IPS-15b (cell line): Measurements from ENCODE around the gene NFE2L2.
"Not testable (repeated sequence)": the region's sequence is repeated elsewhere in the genome, so short reads cannot be mapped to it uniquely, and the experiment has no call there.

Experiments used
- H3K27me3 ChIP-seq: one replicate; pipeline ENCODE4 v1.6.1; 2013; ENCODE audit warnings: low read length; ENCODE audit not compliant: control insufficient read depth, insufficient read depth
- H3K36me3 ChIP-seq: one replicate; pipeline ENCODE4 v1.6.1; 2013; ENCODE audit warnings: low read length; ENCODE audit not compliant: control insufficient read depth, insufficient read depth
- H3K4me1 ChIP-seq: one replicate; pipeline ENCODE4 v1.6.1; 2013; ENCODE audit warnings: mild to moderate bottlenecking, low read length; ENCODE audit not compliant: control insufficient read depth, insufficient read depth
- H3K4me3 ChIP-seq: one replicate; pipeline ENCODE4 v1.5.1; 2013; ENCODE audit warnings: low read depth, low read length
- H3K9ac ChIP-seq: one replicate; pipeline ENCODE4 v1.6.1; 2013; ENCODE audit warnings: low read depth, mild to moderate bottlenecking, low read length
- H3K9me3 ChIP-seq: one replicate; pipeline ENCODE4 v1.6.1; 2013; ENCODE audit warnings: mild to moderate bottlenecking, low read length; ENCODE audit not compliant: control insufficient read depth, insufficient read depth

The NFE2L2 gene

DNA sequence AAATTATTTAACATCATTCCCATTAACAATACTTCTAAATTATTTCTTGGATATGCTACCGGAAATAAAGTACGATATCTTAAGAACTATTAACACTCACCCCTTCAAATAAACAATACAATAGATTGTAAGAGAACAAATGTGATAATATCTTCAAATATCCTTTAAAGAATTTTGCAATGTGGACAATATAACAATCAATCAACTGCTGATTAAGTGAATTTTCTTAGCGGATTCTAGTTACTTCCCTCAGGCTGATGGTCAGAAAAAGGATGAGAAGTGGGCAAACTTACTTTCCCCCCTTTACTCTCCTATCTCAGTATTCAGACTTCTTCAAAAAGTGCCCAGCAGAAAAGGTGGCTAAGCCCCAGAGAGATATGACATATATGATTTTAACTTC is 10.8 kb downstream of the NFE2L2 start:
- H3K36me3 ChIP-seq = no peaks in the 10 kb centered on the region
- H3K4me1 ChIP-seq = peaks cover 9% of the 10 kb centered on the region
- peaks cover 2% of the 10 kb centered on the region for H3K9me3 ChIP-seq
- H3K4me3 ChIP-seq = no peak overlapping the region
- no peak overlapping the region for H3K9ac ChIP-seq
- H3K27me3 ChIP-seq = no peaks in the 10 kb centered on the region

DNA sequence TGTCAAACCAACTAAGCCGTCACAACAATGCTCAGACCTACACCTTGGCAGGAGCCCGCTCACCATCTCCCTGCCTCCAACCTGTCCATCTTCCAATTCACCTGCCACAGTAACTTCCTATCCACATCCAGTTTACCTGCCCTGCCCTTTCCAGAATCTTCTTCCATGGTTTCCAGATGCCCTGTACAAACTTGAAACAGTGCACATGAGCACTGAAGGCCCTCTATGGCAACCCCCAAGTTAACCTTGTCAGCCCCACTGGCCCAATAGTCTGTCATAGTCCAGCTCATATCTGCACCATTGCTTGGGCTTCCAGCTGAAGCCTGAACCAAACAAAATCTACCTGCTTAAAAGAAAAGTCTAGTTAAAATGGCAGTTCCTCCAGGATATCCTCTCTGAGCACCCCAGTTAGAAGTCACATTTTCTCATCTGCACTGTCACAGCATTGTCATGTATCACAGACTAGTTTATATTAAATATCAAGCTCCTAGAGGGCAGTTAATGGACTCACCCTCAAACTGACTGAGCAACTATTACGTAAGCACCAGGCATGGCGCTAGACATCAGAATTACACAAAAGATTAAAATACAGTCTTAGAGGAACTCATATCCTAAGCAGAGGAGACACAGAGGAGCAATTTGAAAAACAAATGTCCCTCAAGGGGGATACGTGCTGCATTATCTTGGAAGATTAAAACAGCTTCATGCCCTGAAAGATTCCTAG is 11.6 kb downstream of the NFE2L2 start:
- no peak overlapping the region for H3K9ac ChIP-seq

DNA sequence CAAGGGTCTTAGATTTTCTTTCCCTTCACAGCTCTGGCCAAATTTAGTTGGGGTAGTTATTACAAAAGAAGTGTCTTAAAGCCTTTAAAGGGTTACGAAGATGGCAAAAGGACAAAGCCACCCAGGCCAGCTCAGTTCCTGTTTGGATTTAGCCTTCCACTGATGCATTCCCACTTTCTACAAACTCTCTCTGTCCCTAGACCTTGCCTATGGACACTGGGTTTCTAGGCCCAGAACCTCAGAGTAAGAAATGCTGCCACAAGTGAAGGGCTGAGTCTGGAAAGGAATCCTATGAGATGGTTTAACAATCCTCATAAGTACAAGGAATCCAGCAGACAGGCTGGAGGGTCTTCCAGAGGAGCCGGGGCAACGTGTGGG is 13.4 kb downstream of the NFE2L2 start:
- Histone ChIP-seq H3K4me3 (no peak overlapping the region), H3K4me1 (peaks cover 12% of the 10 kb centered on the region), H3K27me3 (no peaks in the 10 kb centered on the region), H3K9me3 (no peaks in the 10 kb centered on the region), H3K36me3 (no peaks in the 10 kb centered on the region), H3K9ac (no peak overlapping the region)

More for the DNA sequence above, 11.6 kb downstream of the NFE2L2 start:
- Histone ChIP-seq H3K4me1 (peaks cover 9% of the 10 kb centered on the region), H3K4me3 (no peak overlapping the region), H3K9me3 (no peaks in the 10 kb centered on the region), H3K36me3 (no peaks in the 10 kb centered on the region), H3K27me3 (no peaks in the 10 kb centered on the region)

DNA sequence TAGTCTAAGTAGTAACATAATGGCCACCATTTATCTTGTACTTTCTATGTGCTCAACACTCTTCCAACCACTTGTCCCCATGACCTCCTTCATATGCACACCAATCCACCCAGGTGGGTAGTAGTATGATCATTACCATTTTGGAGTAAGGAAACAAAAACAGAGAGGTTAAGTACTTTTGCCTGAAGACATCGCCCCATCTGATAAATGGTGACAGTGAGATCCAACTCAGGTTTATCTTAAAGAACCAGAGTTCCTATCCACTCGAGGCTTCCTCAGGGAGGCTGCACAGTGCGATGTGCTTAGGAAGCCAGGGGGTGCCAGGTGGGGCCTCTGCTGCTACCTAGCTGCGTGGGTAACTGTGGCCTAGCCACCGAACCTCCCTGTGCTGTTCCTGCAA is 14.1 kb downstream of the NFE2L2 start:
- Histone ChIP-seq H3K27me3 (no peaks in the 10 kb centered on the region), H3K9me3 (no peaks in the 10 kb centered on the region), H3K36me3 (no peaks in the 10 kb centered on the region), H3K4me1 (peaks cover 16% of the 10 kb centered on the region), H3K4me3 (no peak overlapping the region), H3K9ac (no peak overlapping the region)

DNA sequence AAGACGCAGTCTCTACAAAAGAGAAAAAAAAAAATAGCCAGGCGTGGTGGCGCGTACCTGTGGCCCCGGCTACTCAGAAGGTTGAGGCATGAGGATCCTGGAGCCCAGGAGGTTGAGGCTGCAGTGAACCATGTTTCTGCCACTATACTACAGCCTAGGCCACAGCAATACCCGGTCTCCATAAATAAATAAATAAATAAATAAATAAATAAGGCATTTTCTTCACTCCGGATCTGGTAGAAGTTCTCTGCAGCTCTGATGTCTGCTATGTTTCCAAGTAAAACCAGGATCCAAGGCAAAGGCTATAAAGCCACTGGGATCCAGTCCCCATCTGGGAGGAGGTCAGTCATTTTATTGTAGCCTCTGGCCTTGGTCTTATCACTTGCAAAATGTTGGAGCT is 15.5 kb downstream of the NFE2L2 start:
- Histone ChIP-seq H3K4me1 (peaks cover 14% of the 10 kb centered on the region), H3K4me3 (no peak overlapping the region), H3K9ac (no peak overlapping the region), H3K9me3 (no peaks in the 10 kb centered on the region), H3K27me3 (no peaks in the 10 kb centered on the region), H3K36me3 (no peaks in the 10 kb centered on the region)

DNA sequence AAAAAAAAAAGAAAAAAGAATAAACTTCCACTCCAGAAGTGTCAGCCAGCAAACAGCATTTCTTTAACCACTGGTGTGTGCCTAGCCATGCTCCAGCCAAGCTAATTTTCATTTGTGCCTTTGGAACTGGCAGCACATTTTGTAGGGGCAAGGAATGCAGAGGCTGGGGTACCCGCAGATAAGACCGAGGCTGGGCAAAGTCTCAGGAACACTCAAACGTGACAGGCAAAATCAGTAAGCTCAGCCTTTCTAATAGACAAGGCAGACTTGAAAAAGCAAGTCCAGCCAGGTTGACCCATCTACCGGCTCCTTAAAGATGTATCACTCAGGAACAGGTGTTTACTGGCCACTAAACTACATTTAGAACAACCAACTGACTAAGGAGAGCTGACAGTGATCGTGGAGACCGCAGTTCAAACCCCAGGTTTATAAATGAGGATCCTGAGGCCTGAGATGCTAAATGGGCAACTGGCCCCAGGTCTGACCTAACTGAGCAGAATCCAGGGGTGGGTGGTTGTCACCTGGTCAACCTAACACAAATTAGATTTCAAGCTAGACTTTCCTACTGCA is 16.7 kb downstream of the NFE2L2 start:
- Histone ChIP-seq H3K9me3 (no peaks in the 10 kb centered on the region), H3K27me3 (no peaks in the 10 kb centered on the region), H3K4me1 (peaks cover 16% of the 10 kb centered on the region), H3K4me3 (no peak overlapping the region), H3K36me3 (no peaks in the 10 kb centered on the region), H3K9ac (no peak overlapping the region)

DNA sequence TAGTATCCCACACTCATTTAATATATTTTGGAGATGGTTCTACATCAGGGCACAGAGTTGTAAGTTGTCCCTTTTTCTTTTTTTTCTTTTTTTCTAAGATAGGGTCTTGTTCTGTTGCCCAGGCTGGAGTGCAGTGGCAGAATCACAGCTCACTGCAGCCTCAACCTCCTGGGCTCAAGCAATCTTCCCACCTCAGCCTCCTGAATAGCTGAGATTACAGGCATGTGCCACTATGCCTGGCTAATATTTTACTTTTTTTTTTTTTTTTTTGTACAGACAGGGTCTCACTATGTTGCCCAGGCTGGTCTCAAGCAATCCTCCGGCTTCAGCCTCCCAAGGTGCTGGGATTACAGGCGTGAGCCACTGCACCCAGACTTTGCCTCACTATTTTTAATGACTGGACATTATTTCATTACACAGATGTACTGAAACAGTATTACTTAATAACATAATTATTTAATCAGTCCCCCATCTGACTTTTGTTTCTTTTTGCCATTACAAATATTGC is 17.9 kb downstream of the NFE2L2 start:
- H3K4me3 ChIP-seq, H3K36me3 ChIP-seq, H3K27me3 ChIP-seq, H3K9me3 ChIP-seq, H3K9ac ChIP-seq: not testable (repeated sequence)
- peaks cover 26% of the 10 kb centered on the region for H3K4me1 ChIP-seq

DNA sequence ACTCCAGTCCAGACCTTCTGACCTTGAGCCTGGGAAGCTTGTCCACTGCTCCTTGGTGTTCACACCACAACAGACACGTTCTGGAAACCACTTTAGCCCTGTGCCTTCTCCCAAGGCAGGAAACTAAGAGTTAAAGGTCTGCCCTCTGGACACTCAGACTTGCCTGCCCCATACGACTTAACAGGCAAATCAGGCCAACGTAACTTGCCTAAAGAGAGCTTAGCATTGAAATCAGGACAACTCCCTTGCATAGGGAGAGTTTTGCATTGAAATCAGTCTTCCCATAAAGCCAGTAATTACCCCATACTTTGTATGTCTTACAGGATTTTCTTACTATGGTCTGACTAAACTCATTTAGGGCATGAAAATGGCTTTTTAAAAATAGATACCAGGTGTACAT is 18.5 kb downstream of the NFE2L2 start:
- Histone ChIP-seq H3K4me3 (no peak overlapping the region), H3K9me3 (no peaks in the 10 kb centered on the region), H3K36me3 (no peaks in the 10 kb centered on the region), H3K27me3 (no peaks in the 10 kb centered on the region), H3K9ac (peak overlapping the region; percentile 2), H3K4me1 (peaks cover 27% of the 10 kb centered on the region)

DNA sequence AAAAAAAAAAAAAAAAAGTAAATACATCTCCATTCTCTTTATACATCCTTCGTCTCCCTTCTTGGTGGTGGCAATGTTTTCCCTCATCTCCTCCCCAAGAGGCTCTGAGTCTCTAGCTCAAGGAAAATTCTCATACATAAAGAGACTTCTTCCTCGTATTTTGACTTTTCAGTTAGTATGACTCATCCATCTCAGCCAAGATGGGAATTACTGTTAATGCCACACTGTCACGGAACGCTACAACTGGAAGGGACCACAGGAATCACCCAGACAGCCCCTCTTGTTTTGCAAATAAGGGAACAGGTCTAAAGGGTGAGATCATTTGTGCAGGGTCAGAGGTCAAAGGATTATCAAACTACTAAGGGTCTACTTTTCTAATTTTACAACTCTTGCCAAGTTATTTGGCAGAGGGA is 19.5 kb downstream of the NFE2L2 start:
- Histone ChIP-seq H3K9me3 (no peaks in the 10 kb centered on the region), H3K4me1 (peaks cover 27% of the 10 kb centered on the region), H3K27me3 (no peaks in the 10 kb centered on the region), H3K4me3 (no peak overlapping the region), H3K36me3 (no peaks in the 10 kb centered on the region), H3K9ac (no peak overlapping the region)

DNA sequence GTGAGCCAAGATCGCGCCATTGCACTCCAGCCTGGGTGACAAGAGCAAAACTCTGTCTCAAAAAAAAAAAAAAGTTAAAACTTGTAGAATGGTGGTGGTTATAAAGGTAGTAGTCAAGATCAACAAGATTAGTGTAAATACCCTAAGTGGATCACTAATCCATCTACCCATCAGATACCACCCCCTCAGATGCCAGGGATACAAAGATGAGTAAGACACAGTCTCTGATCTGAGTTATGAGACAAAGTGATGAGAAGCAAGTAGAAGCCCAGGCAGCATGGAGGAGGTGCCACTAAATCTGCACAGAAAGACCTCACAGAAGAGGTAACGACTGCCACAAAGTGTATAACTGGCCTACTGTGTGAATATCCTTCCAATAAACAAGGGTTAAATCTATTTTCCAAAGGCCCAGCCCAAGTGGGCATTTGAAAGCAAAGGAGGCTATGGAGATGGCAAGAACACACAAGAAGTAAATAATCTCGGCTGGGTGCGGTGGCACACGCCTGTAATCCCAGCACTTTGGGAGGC is 20.2 kb downstream of the NFE2L2 start:
- Histone ChIP-seq H3K9me3 (no peaks in the 10 kb centered on the region), H3K4me3 (no peak overlapping the region), H3K36me3 (no peaks in the 10 kb centered on the region), H3K27me3 (no peaks in the 10 kb centered on the region), H3K4me1 (peaks cover 27% of the 10 kb centered on the region), H3K9ac (no peak overlapping the region)

DNA sequence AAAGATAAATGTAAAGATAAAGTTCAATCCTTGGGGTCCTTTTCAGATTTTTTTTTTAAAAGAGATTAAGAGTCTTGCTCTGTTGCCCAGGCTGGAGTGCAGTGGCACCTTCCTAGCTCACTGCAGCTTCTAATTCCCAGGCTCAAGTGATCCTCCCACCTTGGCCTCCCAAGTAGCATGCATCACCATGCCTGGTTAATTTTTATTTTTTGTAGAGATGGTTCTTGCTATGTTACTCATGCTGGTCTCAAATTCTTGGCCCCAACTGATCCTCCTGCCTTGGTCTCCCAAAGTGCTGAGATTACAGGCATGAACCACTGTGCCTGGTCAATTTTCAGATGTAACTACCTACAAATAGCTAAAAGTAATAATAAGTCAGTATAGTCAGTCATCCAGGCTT is 21.1 kb downstream of the NFE2L2 start:
- H3K9ac ChIP-seq = no peak overlapping the region
- H3K36me3 ChIP-seq = no peaks in the 10 kb centered on the region
- H3K4me3 ChIP-seq = no peak overlapping the region
- H3K9me3 ChIP-seq = no peaks in the 10 kb centered on the region
- no peaks in the 10 kb centered on the region for H3K27me3 ChIP-seq
- peaks cover 27% of the 10 kb centered on the region for H3K4me1 ChIP-seq

DNA sequence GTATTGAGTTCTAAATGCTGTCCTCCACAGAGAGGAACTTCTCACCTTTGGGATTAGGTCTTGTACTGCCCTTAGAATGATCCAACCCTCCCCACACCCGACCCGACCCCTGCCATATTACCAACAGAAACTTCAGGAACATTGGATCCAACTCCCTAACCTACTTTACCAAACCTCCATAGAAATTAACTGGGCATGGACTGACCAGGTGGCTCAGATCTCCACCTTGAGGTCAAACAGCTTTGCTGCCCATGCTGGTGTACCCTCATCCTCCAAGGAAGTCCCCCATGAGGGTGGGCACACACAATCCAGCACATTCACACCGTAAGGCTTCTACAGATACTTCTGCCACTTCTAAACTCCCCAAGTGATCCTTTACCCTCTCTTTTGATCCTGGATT is 21.5 kb downstream of the NFE2L2 start:
- Histone ChIP-seq H3K9ac (no peak overlapping the region), H3K27me3 (no peaks in the 10 kb centered on the region), H3K4me3 (no peak overlapping the region), H3K9me3 (no peaks in the 10 kb centered on the region), H3K36me3 (no peaks in the 10 kb centered on the region), H3K4me1 (peaks cover 27% of the 10 kb centered on the region)
